ENCODE results near the gene CFAP20DC. TPM values are rescaled to one million over a fixed set of nuclear protein-coding genes. Genes with fewer than 3 reads are reported as not detected.

The CFAP20DC gene
- total RNA-seq, 2 experiments from 2014 or later = 1.0 to 1.8 TPM

GRCh38 chr3:58772462-58772861 is 277.4 kb downstream of the CFAP20DC start:
- H3K4me1 ChIP-seq (ENCODE audit: insufficient read depth, low read length, poor library complexity, severe bottlenecking) = no peaks in the 10 kb centered on the region
- no peaks in the 10 kb centered on the region for H3K9me2 ChIP-seq (ENCODE audit: insufficient read depth, low read length)
- no peaks in the 10 kb centered on the region for H3K36me3 ChIP-seq (ENCODE audit: insufficient read depth, low read length)
- CTCF ChIA-PET (ENCODE audit: unreplicated experiment) = no interaction called here
- no TSS peak for BruUV-seq (replicated peaks)
- H3K27ac ChIP-seq (ENCODE audit: low read depth, low read length, poor library complexity, severe bottlenecking) = no peak overlapping the region
- H3K79me2 ChIP-seq (ENCODE audit: insufficient read depth, low read depth, low read length) = no peaks in the 10 kb centered on the region
- POLR2A ChIA-PET = interaction anchor here (0.6 kb wide), 1 partner anchor 902 kb away, joined by 3 read pairs; no protein-coding TSS in a partner anchor
- H4K20me1 ChIP-seq (ENCODE audit: insufficient read depth, low read length) = no peaks in the 10 kb centered on the region
- no peak overlapping the region for H3K4me2 ChIP-seq (ENCODE audit: low read length)
- no peak overlapping the region for H3K4me3 ChIP-seq (ENCODE audit: low read depth, low read length, poor library complexity, severe bottlenecking)
- H3K9me3 ChIP-seq (ENCODE audit: low read length) = no peaks in the 10 kb centered on the region
- TF ChIP-seq EZH2phosphoT487 (IDR thresholded peaks at IDR 0.05; ENCODE audit: borderline replicate concordance, low read depth, low read length) = no peak
- TF ChIP-seq CTCF (conservative IDR thresholded peaks at IDR 0.05; ENCODE audit: low read length) = no peak
- no peak for DNase-seq (ENCODE audit: low spot score)
- no peak overlapping the region for H2AFZ ChIP-seq (ENCODE audit: low read length)
- intact Hi-C loops (cut with micrococcal nuclease; ENCODE audit: unreplicated experiment) = no loop called here

GRCh38 chr3:58769065-58769464 is 280.8 kb downstream of the CFAP20DC start:
- DNase-seq (ENCODE audit: low spot score) = no peak
- Histone ChIP-seq H3K79me2 (ENCODE audit: insufficient read depth, low read depth, low read length) (no peaks in the 10 kb centered on the region), H3K4me1 (ENCODE audit: insufficient read depth, low read length, poor library complexity, severe bottlenecking) (no peaks in the 10 kb centered on the region), H3K4me2 (ENCODE audit: low read length) (no peak overlapping the region), H3K9me3 (ENCODE audit: low read length) (no peaks in the 10 kb centered on the region), H3K27ac (ENCODE audit: low read depth, low read length, poor library complexity, severe bottlenecking) (no peak overlapping the region), H4K20me1 (ENCODE audit: insufficient read depth, low read length) (no peaks in the 10 kb centered on the region), H3K4me3 (ENCODE audit: low read depth, low read length, poor library complexity, severe bottlenecking) (no peak overlapping the region), H3K9me2 (ENCODE audit: insufficient read depth, low read length) (no peaks in the 10 kb centered on the region), H2AFZ (ENCODE audit: low read length) (no peak overlapping the region), H3K36me3 (ENCODE audit: insufficient read depth, low read length) (no peaks in the 10 kb centered on the region)
- TF ChIP-seq EZH2phosphoT487 (IDR thresholded peaks at IDR 0.05; ENCODE audit: borderline replicate concordance, low read depth, low read length) (no peak), CTCF (conservative IDR thresholded peaks at IDR 0.05; ENCODE audit: low read length) (no peak)
- CTCF ChIA-PET (ENCODE audit: unreplicated experiment) = no interaction called here
- POLR2A ChIA-PET = interaction anchor here (0.6 kb wide), 1 partner anchor 1533 kb away, joined by 3 read pairs; no protein-coding TSS in a partner anchor
- intact Hi-C loops (cut with micrococcal nuclease; ENCODE audit: unreplicated experiment) = no loop called here
- BruUV-seq (replicated peaks) = no TSS peak

- intact Hi-C loops (cut with micrococcal nuclease; ENCODE audit: unreplicated experiment) = no loop called here
- no peak for DNase-seq (ENCODE audit: low spot score)
- Histone ChIP-seq H3K27ac (ENCODE audit: low read depth, low read length, poor library complexity, severe bottlenecking) (no peak overlapping the region), H3K79me2 (ENCODE audit: insufficient read depth, low read depth, low read length) (no peaks in the 10 kb centered on the region), H3K9me2 (ENCODE audit: insufficient read depth, low read length) (no peaks in the 10 kb centered on the region), H3K4me3 (ENCODE audit: low read depth, low read length, poor library complexity, severe bottlenecking) (no peak overlapping the region), H3K4me2 (ENCODE audit: low read length) (no peak overlapping the region), H2AFZ (ENCODE audit: low read length) (no peak overlapping the region), H4K20me1 (ENCODE audit: insufficient read depth, low read length) (no peaks in the 10 kb centered on the region), H3K36me3 (ENCODE audit: insufficient read depth, low read length) (no peaks in the 10 kb centered on the region), H3K4me1 (ENCODE audit: insufficient read depth, low read length, poor library complexity, severe bottlenecking) (no peaks in the 10 kb centered on the region), H3K9me3 (ENCODE audit: low read length) (no peaks in the 10 kb centered on the region)
- POLR2A ChIA-PET = interaction anchor here (1.1 to 1.4 kb wide), 2 partner anchors 10 to 12 kb away, joined by 3 to 4 read pairs; no protein-coding TSS in a partner anchor
- BruUV-seq (replicated peaks) = no TSS peak
- no peak for TF ChIP-seq CTCF (conservative IDR thresholded peaks at IDR 0.05; ENCODE audit: low read length)
- no peak for TF ChIP-seq EZH2phosphoT487 (IDR thresholded peaks at IDR 0.05; ENCODE audit: borderline replicate concordance, low read depth, low read length)
- CTCF ChIA-PET (ENCODE audit: unreplicated experiment) = no interaction called here
These were observed 283.1 kb downstream of the CFAP20DC start for GRCh38 chr3:58766587-58767282.
